Breast epithelium (tissue), 4 donors: Measurements from ENCODE around the gene NCBP3. TPM values are rescaled to one million over a fixed set of nuclear protein-coding genes. Genes with fewer than 3 reads are reported as not detected.

Experiments used
- DNase-seq, 2 donors: peaks; one replicate each; pipeline ENCODE4 v3.0.0-alpha.2; 2019; ENCODE audit warnings: low spot score in 2 of 2
- H3K27ac ChIP-seq, 2 donors: fragments of 200-600 bp; sonication (generic) in 1 of 2; one replicate each; pipeline ENCODE4 v1.5.1; 2016 to 2019; ENCODE audit warnings: mild to moderate bottlenecking in 1 of 2
- H3K27me3 ChIP-seq, 2 donors: fragments of 200-600 bp; sonication (generic) in 1 of 2; one replicate each; pipeline versions ENCODE4 v1.5.1 to v1.6.0; 2017 to 2019; ENCODE audit warnings: control low read depth in 1 of 2, mild to moderate bottlenecking in 1 of 2
- H3K36me3 ChIP-seq: fragments of 200-600 bp; one replicate; pipeline ENCODE4 v1.5.1; 2019
- H3K4me1 ChIP-seq, 2 donors: fragments of 200-600 bp; sonication (generic); one replicate each; pipeline ENCODE4 v1.5.1; 2016 to 2019; ENCODE audit warnings: control low read depth in 1 of 2
- H3K4me3 ChIP-seq, 3 donors: fragments of 200-600 bp; sonication (generic); 1 replicate in 2 of 3; 2 replicates in 1 of 3; pipeline ENCODE4 v1.5.1; 2016 to 2019; ENCODE audit warnings: mild to moderate bottlenecking in 3 of 3, moderate library complexity in 2 of 3
- H3K9me3 ChIP-seq, 2 donors: fragments of 200-600 bp; sonication (generic) in 1 of 2; one replicate each; pipeline ENCODE4 v1.5.1; 2016 to 2019; ENCODE audit warnings: control low read depth in 1 of 2
- POLR2A ChIP-seq: fragments of 450-650 bp; IDR thresholded peaks from one replicate; pipeline ENCODE4 v1.6.1; 2016; ENCODE audit warnings: antibody characterized with exemption, mild to moderate bottlenecking, moderate library complexity
- POLR2AphosphoS5 ChIP-seq, 3 donors: sonication (generic); formaldehyde crosslinking; IDR thresholded peaks; one replicate each; pipeline ENCODE4 v1.6.1; 2017; ENCODE audit warnings: antibody characterized with exemption in 3 of 3
- intact Hi-C: fragments of 100-400 bp; cut with DNase I; formaldehyde crosslinking; loops from one replicate; pipeline ENCODE4 v1.15.1; 2023; ENCODE audit warnings: low total_unique reads
- total RNA-seq, 3 donors: library from RNA; depleted of rRNA; stranded (reverse); fragments of >200 nt; gene quantifications; one replicate each; pipeline ENCODE4 v1.1.0, GENCODE V29; 2016
- TF ChIP-seq, protein P1 (sequence below), 3 donors: fragments of 450-650 bp; IDR thresholded peaks; one replicate each; pipeline ENCODE4 v1.5.1; 2016 to 2017; ENCODE audit warnings: antibody characterized with exemption in 3 of 3, mild to moderate bottlenecking in 3 of 3, moderate library complexity in 3 of 3

NCBP3 gene
- total RNA-seq, 3 donors from 2014 or later = 21.6 to 34.1 (median 25.9) TPM

- DNase-seq = no peak
- intact Hi-C loops = no loop called here
- TF ChIP-seq, protein P1, sequence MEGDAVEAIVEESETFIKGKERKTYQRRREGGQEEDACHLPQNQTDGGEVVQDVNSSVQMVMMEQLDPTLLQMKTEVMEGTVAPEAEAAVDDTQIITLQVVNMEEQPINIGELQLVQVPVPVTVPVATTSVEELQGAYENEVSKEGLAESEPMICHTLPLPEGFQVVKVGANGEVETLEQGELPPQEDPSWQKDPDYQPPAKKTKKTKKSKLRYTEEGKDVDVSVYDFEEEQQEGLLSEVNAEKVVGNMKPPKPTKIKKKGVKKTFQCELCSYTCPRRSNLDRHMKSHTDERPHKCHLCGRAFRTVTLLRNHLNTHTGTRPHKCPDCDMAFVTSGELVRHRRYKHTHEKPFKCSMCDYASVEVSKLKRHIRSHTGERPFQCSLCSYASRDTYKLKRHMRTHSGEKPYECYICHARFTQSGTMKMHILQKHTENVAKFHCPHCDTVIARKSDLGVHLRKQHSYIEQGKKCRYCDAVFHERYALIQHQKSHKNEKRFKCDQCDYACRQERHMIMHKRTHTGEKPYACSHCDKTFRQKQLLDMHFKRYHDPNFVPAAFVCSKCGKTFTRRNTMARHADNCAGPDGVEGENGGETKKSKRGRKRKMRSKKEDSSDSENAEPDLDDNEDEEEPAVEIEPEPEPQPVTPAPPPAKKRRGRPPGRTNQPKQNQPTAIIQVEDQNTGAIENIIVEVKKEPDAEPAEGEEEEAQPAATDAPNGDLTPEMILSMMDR (IDR thresholded peaks at IDR 0.05) = no peak
- TF ChIP-seq POLR2A (no peak), POLR2AphosphoS5 (IDR thresholded peaks at IDR 0.05) (no peak)
- Histone ChIP-seq H3K4me3 (no peak overlapping the region), H3K9me3 (no peaks in the 10 kb centered on the region), H3K27ac (no peak overlapping the region), H3K4me1 (no peaks in the 10 kb centered on the region), H3K36me3 (no peaks in the 10 kb centered on the region), H3K27me3 (no peaks in the 10 kb centered on the region)
Observed at GRCh38 chr17:3838206-3838605, 7.8 kb downstream of the NCBP3 start.

DNA sequence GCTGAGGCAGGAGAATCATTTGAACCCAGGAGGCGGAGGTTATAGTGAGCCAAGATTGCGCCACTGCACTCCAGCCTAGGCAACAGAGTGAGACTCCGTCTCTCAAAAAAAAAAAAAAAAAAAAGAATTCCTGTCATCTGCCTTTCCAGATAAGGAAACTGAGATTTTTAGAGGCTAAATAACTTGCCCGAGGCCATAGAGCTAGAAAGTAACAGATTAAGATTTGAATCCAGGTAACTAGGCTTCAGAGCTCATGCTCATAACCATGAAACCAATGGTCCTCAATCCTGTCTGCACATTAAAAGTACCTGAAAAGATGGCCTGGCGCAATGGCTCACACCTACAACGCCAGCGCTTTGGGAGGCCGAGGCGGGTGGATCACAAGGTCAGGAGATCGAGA, 9.5 kb downstream of the NCBP3 start:
- no peak for DNase-seq
- no peak overlapping the region for H3K27ac ChIP-seq
- TF ChIP-seq POLR2A (no peak), POLR2AphosphoS5 (IDR thresholded peaks at IDR 0.05) (no peak)
- TF ChIP-seq, protein P1 (IDR thresholded peaks at IDR 0.05) = no peak
- intact Hi-C loops = no loop called here
- H3K4me3 ChIP-seq = no peak overlapping the region
- no peaks in the 10 kb centered on the region for H3K4me1 ChIP-seq
- no peaks in the 10 kb centered on the region for H3K36me3 ChIP-seq
- no peaks in the 10 kb centered on the region for H3K27me3 ChIP-seq
- no peaks in the 10 kb centered on the region for H3K9me3 ChIP-seq

- Histone ChIP-seq H3K4me1 (no peaks in the 10 kb centered on the region), H3K4me3 (no peak overlapping the region), H3K9me3 (no peaks in the 10 kb centered on the region), H3K27ac (no peak overlapping the region), H3K27me3 (no peaks in the 10 kb centered on the region), H3K36me3 (no peaks in the 10 kb centered on the region)
- DNase-seq = no peak
- intact Hi-C loops = no loop called here
- TF ChIP-seq POLR2AphosphoS5 (IDR thresholded peaks at IDR 0.05) (no peak), POLR2A (no peak)
- TF ChIP-seq, protein P1 (IDR thresholded peaks at IDR 0.05) = no peak
Observed at GRCh38 chr17:3835410-3836229, 10.4 kb downstream of the NCBP3 start.

- intact Hi-C loops = no loop called here
- Histone ChIP-seq H3K27ac (no peak overlapping the region), H3K4me1 (no peaks in the 10 kb centered on the region), H3K4me3 (no peak overlapping the region), H3K36me3 (no peaks in the 10 kb centered on the region), H3K27me3 (no peaks in the 10 kb centered on the region), H3K9me3 (no peaks in the 10 kb centered on the region)
- TF ChIP-seq, protein P1 (IDR thresholded peaks at IDR 0.05) = no peak
- TF ChIP-seq POLR2AphosphoS5 (IDR thresholded peaks at IDR 0.05) (no peak), POLR2A (no peak)
- DNase-seq = no peak
Observed at GRCh38 chr17:3834811-3835210, 11.2 kb downstream of the NCBP3 start.

- Histone ChIP-seq H3K36me3 (no peaks in the 10 kb centered on the region), H3K9me3 (no peaks in the 10 kb centered on the region), H3K4me3 (no peak overlapping the region), H3K27me3 (no peaks in the 10 kb centered on the region), H3K27ac (peak overlapping the region in 1 of 2 donors; percentile 3), H3K4me1 (no peaks in the 10 kb centered on the region)
- TF ChIP-seq, protein P1 (IDR thresholded peaks at IDR 0.05) = no peak
- TF ChIP-seq POLR2AphosphoS5 (IDR thresholded peaks at IDR 0.05) (no peak), POLR2A (no peak)
- DNase-seq = no peak
- intact Hi-C loops = loop anchor here (5.0 to 10.0 kb wide), 2 partner anchors 1606 to 1727 kb away; partner anchors contain the start of gene C1QBP
Observed at GRCh38 chr17:3828852-3829232, 17.2 kb downstream of the NCBP3 start.
